ENCODE measurements around the gene TMEM121B. TPM values are rescaled to one million over a fixed set of nuclear protein-coding genes. Genes with fewer than 3 reads are reported as not detected.

The TMEM121B gene
- total and polyA plus RNA-seq, 2 experiments from 2014 or later, result 2.0 to 7.2 TPM

- Mint-ChIP-seq H3K27me3 (ENCODE audit: insufficient read depth, low read depth, poor library complexity) (peaks cover 25% of the 10 kb centered on the region), H3K9me3 (no peaks in the 10 kb centered on the region; the same call in 2 of the 3 replicates), H3K4me1 (peaks cover 16% of the 10 kb centered on the region), H3K36me3 (ENCODE audit: low read depth) (no peaks in the 10 kb centered on the region), H3K4me3 (peak overlapping the region; percentile 78), H3K27ac (no peak overlapping the region)
- no peak for TF ChIP-seq JUNB (IDR thresholded peaks at IDR 0.05; ENCODE audit: unreplicated experiment)
- TF ChIP-seq NANOG (IDR thresholded peaks at IDR 0.05; ENCODE audit: borderline replicate concordance), result no peak
- TF ChIP-seq ZNF331 (CRISPR knock-in tag; IDR thresholded peaks at IDR 0.05; ENCODE audit: low read depth), result no peak
- no peak for TF ChIP-seq EZH2 (IDR thresholded peaks at IDR 0.05; ENCODE audit: low read depth, unreplicated experiment)
- TF ChIP-seq EZH2phosphoT487 (IDR thresholded peaks at IDR 0.05; ENCODE audit: unreplicated experiment), result no peak
- TF ChIP-seq STAT1 (IDR thresholded peaks at IDR 0.05; ENCODE audit: unreplicated experiment), result no peak
- no peak for TF ChIP-seq ZNF114 (CRISPR knock-in tag; IDR thresholded peaks at IDR 0.05)
- TF ChIP-seq CREB1 (CRISPR knock-in tag; IDR thresholded peaks at IDR 0.05; ENCODE audit: low read depth), result no peak
- TF ChIP-seq, protein P1, sequence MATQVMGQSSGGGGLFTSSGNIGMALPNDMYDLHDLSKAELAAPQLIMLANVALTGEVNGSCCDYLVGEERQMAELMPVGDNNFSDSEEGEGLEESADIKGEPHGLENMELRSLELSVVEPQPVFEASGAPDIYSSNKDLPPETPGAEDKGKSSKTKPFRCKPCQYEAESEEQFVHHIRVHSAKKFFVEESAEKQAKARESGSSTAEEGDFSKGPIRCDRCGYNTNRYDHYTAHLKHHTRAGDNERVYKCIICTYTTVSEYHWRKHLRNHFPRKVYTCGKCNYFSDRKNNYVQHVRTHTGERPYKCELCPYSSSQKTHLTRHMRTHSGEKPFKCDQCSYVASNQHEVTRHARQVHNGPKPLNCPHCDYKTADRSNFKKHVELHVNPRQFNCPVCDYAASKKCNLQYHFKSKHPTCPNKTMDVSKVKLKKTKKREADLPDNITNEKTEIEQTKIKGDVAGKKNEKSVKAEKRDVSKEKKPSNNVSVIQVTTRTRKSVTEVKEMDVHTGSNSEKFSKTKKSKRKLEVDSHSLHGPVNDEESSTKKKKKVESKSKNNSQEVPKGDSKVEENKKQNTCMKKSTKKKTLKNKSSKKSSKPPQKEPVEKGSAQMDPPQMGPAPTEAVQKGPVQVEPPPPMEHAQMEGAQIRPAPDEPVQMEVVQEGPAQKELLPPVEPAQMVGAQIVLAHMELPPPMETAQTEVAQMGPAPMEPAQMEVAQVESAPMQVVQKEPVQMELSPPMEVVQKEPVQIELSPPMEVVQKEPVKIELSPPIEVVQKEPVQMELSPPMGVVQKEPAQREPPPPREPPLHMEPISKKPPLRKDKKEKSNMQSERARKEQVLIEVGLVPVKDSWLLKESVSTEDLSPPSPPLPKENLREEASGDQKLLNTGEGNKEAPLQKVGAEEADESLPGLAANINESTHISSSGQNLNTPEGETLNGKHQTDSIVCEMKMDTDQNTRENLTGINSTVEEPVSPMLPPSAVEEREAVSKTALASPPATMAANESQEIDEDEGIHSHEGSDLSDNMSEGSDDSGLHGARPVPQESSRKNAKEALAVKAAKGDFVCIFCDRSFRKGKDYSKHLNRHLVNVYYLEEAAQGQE (IDR thresholded peaks at IDR 0.05; ENCODE audit: unreplicated experiment), result no peak
- TF ChIP-seq ZNF462 (CRISPR knock-in tag; IDR thresholded peaks at IDR 0.05), result no peak
- TF ChIP-seq, protein P2, sequence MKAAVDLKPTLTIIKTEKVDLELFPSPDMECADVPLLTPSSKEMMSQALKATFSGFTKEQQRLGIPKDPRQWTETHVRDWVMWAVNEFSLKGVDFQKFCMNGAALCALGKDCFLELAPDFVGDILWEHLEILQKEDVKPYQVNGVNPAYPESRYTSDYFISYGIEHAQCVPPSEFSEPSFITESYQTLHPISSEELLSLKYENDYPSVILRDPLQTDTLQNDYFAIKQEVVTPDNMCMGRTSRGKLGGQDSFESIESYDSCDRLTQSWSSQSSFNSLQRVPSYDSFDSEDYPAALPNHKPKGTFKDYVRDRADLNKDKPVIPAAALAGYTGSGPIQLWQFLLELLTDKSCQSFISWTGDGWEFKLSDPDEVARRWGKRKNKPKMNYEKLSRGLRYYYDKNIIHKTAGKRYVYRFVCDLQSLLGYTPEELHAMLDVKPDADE (IDR thresholded peaks at IDR 0.05), result no peak
- TF ChIP-seq POLR2AphosphoS5 (IDR thresholded peaks at IDR 0.05; ENCODE audit: low read depth), result no peak
- TF ChIP-seq, protein P3, sequence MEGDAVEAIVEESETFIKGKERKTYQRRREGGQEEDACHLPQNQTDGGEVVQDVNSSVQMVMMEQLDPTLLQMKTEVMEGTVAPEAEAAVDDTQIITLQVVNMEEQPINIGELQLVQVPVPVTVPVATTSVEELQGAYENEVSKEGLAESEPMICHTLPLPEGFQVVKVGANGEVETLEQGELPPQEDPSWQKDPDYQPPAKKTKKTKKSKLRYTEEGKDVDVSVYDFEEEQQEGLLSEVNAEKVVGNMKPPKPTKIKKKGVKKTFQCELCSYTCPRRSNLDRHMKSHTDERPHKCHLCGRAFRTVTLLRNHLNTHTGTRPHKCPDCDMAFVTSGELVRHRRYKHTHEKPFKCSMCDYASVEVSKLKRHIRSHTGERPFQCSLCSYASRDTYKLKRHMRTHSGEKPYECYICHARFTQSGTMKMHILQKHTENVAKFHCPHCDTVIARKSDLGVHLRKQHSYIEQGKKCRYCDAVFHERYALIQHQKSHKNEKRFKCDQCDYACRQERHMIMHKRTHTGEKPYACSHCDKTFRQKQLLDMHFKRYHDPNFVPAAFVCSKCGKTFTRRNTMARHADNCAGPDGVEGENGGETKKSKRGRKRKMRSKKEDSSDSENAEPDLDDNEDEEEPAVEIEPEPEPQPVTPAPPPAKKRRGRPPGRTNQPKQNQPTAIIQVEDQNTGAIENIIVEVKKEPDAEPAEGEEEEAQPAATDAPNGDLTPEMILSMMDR (conservative IDR thresholded peaks at IDR 0.05; ENCODE audit: low read depth in 2 of 2), result no peak
- Histone ChIP-seq H3K79me2 (replicated peaks; ENCODE audit: insufficient read depth) (0 out of 2 replicates have a peak, but pooled peaks cover 3% of the 10 kb centered on the region), H3F3A (replicated peaks; ENCODE audit: low read depth) (peaks cover 7% of the 10 kb centered on the region), H4K20me1 (replicated peaks; ENCODE audit: insufficient read depth) (peaks cover 4% of the 10 kb centered on the region), H3K27me3 (ENCODE audit: insufficient read depth) (peaks cover 31% of the 10 kb centered on the region), H3K4me1 (ENCODE audit: insufficient read depth) (peaks cover 8% of the 10 kb centered on the region; the same call in 1 of the 2 replicates), H3K4me3 (peak overlapping the region; percentile 83), H3K36me3 (ENCODE audit: insufficient read depth) (no peaks in the 10 kb centered on the region), H3K9me2 (ENCODE audit: insufficient read depth) (no peaks in the 10 kb centered on the region), H3K27ac (ENCODE audit: low read depth) (no peak overlapping the region), H2AFZ (peak overlapping the region; percentile 98), H3K4me2 (peak overlapping the region; percentile 93)
- ATAC-seq (no peak), DNase-seq (ENCODE audit: low spot score) (peak; percentile 19)
Observed at GRCh38 chr22:17083811-17084441, 37.2 kb downstream of the TMEM121B start.

Measured in GM23338 (cell line).